ENCODE results near the gene ASGR2. TPM values are rescaled to one million over a fixed set of nuclear protein-coding genes. Genes with fewer than 3 reads are reported as not detected.

ASGR2 gene
- polyA plus RNA-seq, 1 donor (not counting 4 experiments of a cell fraction or from before 2014, with no cell fraction given) = not detected

DNA sequence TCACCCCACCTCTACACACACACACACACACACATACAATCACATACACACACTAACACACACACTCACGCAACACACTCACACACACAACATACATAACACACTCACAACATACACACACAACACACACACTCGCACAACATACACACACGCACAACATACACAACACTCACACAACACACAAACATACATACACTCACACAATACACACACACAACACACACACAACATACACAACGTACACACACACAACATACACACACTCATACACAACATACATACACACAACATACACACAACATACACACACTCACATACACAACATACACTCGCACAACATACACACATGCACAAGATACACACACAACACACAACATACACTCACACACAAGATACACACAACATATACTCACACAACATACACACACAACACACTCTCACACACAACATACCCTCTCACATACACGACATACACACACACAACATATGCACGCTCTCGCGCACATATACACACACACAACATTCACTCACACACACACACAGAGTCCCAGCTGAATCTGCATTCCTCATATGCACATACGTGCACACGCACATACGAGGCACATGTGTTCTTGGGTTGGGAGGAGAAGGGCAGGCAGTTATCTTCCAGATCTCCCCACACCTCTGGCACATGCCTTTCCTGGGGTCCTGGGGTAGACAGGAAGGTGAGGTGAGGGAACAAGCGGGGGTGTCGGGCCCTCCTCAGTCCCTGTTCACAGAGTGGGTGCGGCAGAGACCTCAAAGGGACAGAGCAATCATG is 1.1 kb downstream of the ASGR2 start:
- dilution Hi-C loops (cut with MboI; ENCODE audit: extremely low pct_ligation_motif_present, low sequenced_read_pairs) = no loop called here
- no peak for FAIRE-seq
- Histone ChIP-seq H3K9me1 (ENCODE audit: control insufficient read depth, extremely low read depth, insufficient read depth, low read length) (no peaks in the 10 kb centered on the region), H3K27me3 (ENCODE audit: control insufficient read depth, extremely low read depth, insufficient read depth, low read length) (no peaks in the 10 kb centered on the region), H2AFZ (ENCODE audit: control insufficient read depth, low read length) (no peak overlapping the region), H4K20me1 (ENCODE audit: control insufficient read depth, extremely low read depth, insufficient read depth, low read length) (no peaks in the 10 kb centered on the region), H3K36me3 (ENCODE audit: control insufficient read depth in 2 of 2, extremely low read depth in 1 of 2, insufficient read depth in 2 of 2, low read length in 2 of 2) (no peaks in the 10 kb centered on the region), H3K4me1 (ENCODE audit: control insufficient read depth, extremely low read depth, insufficient read depth, low read length) (no peaks in the 10 kb centered on the region), H3K4me2 (ENCODE audit: control insufficient read depth, extremely low read depth, insufficient read depth, low read depth, low read length) (no peak overlapping the region), H3K9ac (ENCODE audit: control insufficient read depth, extremely low read depth, insufficient read depth, low read length) (no peak overlapping the region), H3K4me3 (ENCODE audit: control insufficient read depth in 2 of 3, extremely low read depth in 1 of 3, insufficient read depth in 2 of 3, low read depth in 1 of 3, low read length in 3 of 3) (no peak overlapping the region), H3K9me3 (ENCODE audit: control insufficient read depth, low read depth, low read length) (no peaks in the 10 kb centered on the region), H3K79me2 (ENCODE audit: control insufficient read depth, insufficient read depth, low read length) (no peaks in the 10 kb centered on the region), H3K27ac (ENCODE audit: control insufficient read depth, insufficient read depth, low read length) (no peak overlapping the region)
- DNase-seq (ENCODE audit: low read depth, low spot score) = no peak
- no peak for TF ChIP-seq EZH2 (IDR thresholded peaks at IDR 0.05; ENCODE audit: low read length)
- TF ChIP-seq, protein P1, sequence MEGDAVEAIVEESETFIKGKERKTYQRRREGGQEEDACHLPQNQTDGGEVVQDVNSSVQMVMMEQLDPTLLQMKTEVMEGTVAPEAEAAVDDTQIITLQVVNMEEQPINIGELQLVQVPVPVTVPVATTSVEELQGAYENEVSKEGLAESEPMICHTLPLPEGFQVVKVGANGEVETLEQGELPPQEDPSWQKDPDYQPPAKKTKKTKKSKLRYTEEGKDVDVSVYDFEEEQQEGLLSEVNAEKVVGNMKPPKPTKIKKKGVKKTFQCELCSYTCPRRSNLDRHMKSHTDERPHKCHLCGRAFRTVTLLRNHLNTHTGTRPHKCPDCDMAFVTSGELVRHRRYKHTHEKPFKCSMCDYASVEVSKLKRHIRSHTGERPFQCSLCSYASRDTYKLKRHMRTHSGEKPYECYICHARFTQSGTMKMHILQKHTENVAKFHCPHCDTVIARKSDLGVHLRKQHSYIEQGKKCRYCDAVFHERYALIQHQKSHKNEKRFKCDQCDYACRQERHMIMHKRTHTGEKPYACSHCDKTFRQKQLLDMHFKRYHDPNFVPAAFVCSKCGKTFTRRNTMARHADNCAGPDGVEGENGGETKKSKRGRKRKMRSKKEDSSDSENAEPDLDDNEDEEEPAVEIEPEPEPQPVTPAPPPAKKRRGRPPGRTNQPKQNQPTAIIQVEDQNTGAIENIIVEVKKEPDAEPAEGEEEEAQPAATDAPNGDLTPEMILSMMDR (optimal IDR thresholded peaks at IDR 0.05 in 1 of 3, IDR thresholded peaks at IDR 0.05 in 1 of 3, conservative IDR thresholded peaks at IDR 0.05 in 1 of 3; ENCODE audit: extremely low read depth in 1 of 3, insufficient read depth in 2 of 3, low read length in 3 of 3) = no peak

DNA sequence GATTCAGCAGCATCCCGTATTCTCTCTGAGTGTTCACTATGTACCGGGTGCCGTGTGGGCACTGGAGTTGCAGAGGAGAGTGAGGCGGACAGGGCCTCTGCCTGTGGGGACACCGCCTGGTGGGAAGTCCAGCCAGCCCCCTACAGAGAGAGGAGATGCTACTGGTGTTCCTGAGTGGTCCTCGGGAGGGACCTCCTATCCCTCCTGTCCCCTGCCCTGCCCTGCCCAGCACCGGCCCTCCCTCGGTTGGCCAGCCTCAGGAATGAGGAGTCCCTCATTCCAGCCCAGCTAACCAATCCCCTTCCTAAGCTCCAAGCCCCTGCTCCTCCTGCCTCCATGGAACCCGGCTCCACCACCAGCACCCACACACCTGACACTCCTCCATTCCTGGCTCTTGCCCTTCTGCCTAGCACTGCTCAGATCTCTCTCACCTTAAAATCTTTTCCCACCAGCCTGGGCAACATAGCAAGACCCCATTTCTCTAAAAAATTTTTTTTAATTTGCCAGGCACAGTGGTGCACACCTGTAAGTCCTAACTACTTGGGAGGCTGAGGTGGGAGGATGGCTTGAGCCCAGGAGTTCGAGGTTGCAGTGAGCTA is 2.0 kb downstream of the ASGR2 start:
- H3K79me2 ChIP-seq (ENCODE audit: control insufficient read depth, insufficient read depth, low read length) = no peaks in the 10 kb centered on the region
- DNase-seq (ENCODE audit: low read depth, low spot score) = no peak

More for the DNA sequence above, 2.0 kb downstream of the ASGR2 start:
- Histone ChIP-seq H3K4me1 (ENCODE audit: control insufficient read depth, extremely low read depth, insufficient read depth, low read length) (no peaks in the 10 kb centered on the region), H3K27ac (ENCODE audit: control insufficient read depth, insufficient read depth, low read length) (no peak overlapping the region), H3K4me2 (ENCODE audit: control insufficient read depth, extremely low read depth, insufficient read depth, low read depth, low read length) (no peak overlapping the region), H2AFZ (ENCODE audit: control insufficient read depth, low read length) (no peak overlapping the region), H4K20me1 (ENCODE audit: control insufficient read depth, extremely low read depth, insufficient read depth, low read length) (no peaks in the 10 kb centered on the region), H3K4me3 (ENCODE audit: control insufficient read depth in 2 of 3, extremely low read depth in 1 of 3, insufficient read depth in 2 of 3, low read depth in 1 of 3, low read length in 3 of 3) (no peak overlapping the region), H3K9ac (ENCODE audit: control insufficient read depth, extremely low read depth, insufficient read depth, low read length) (no peak overlapping the region), H3K9me1 (ENCODE audit: control insufficient read depth, extremely low read depth, insufficient read depth, low read length) (no peaks in the 10 kb centered on the region), H3K36me3 (ENCODE audit: control insufficient read depth in 2 of 2, extremely low read depth in 1 of 2, insufficient read depth in 2 of 2, low read length in 2 of 2) (no peaks in the 10 kb centered on the region), H3K9me3 (ENCODE audit: control insufficient read depth, low read depth, low read length) (no peaks in the 10 kb centered on the region), H3K27me3 (ENCODE audit: control insufficient read depth, extremely low read depth, insufficient read depth, low read length) (peaks cover under 1% of the 10 kb centered on the region)
- no peak for FAIRE-seq
- dilution Hi-C loops (cut with MboI; ENCODE audit: extremely low pct_ligation_motif_present, low sequenced_read_pairs) = no loop called here
- TF ChIP-seq, protein P1 (optimal IDR thresholded peaks at IDR 0.05 in 1 of 3, IDR thresholded peaks at IDR 0.05 in 1 of 3, conservative IDR thresholded peaks at IDR 0.05 in 1 of 3; ENCODE audit: extremely low read depth in 1 of 3, insufficient read depth in 2 of 3, low read length in 3 of 3) = no peak
- no peak for TF ChIP-seq EZH2 (IDR thresholded peaks at IDR 0.05; ENCODE audit: low read length)

Data from keratinocyte (primary cell).